Parathyroid adenoma (tissue), 2 donors: Measurements from ENCODE around the gene TMEM184B.

Experiments used
- H2AFZ ChIP-seq: fragments of 300-600 bp; sonication (generic); one replicate; pipeline ENCODE4 v1.7.0; 2017; ENCODE audit warnings: antibody characterized with exemption, mild to moderate bottlenecking
- H3K27ac ChIP-seq: fragments of 300-600 bp; sonication (generic); one replicate; pipeline ENCODE4 v1.7.0; 2017
- H3K27me3 ChIP-seq: fragments of 300-600 bp; sonication (generic); one replicate; pipeline ENCODE4 v1.7.0; 2017; ENCODE audit warnings: low read length; ENCODE audit not compliant: control insufficient read depth, insufficient read depth
- H3K36me3 ChIP-seq: fragments of 300-600 bp; sonication (generic); one replicate; pipeline ENCODE4 v1.7.0; 2017; ENCODE audit warnings: low read length; ENCODE audit not compliant: control insufficient read depth, insufficient read depth
- H3K4me1 ChIP-seq: fragments of 300-600 bp; sonication (generic); one replicate; pipeline ENCODE4 v1.7.0; 2017; ENCODE audit warnings: control low read depth
- H3K4me2 ChIP-seq: fragments of 300-600 bp; sonication (generic); one replicate; pipeline ENCODE4 v1.7.0; 2017; ENCODE audit warnings: low read length
- H3K4me3 ChIP-seq: fragments of 300-600 bp; sonication (generic); one replicate; pipeline ENCODE4 v1.7.0; 2017; ENCODE audit warnings: low read depth, low read length
- H3K79me2 ChIP-seq: fragments of 300-600 bp; sonication (generic); one replicate; pipeline ENCODE4 v1.7.0; 2017; ENCODE audit warnings: control low read depth
- H3K9ac ChIP-seq: fragments of 300-600 bp; sonication (generic); one replicate; pipeline ENCODE4 v1.7.0; 2017; ENCODE audit warnings: mild to moderate bottlenecking
- H3K9me3 ChIP-seq: fragments of 300-600 bp; sonication (generic); one replicate; pipeline ENCODE4 v1.7.0; 2017; ENCODE audit warnings: low read length; ENCODE audit not compliant: control insufficient read depth
- CTCF ChIP-seq: fragments of 300-600 bp; sonication (generic); IDR thresholded peaks from one replicate; pipeline ENCODE4 v1.7.0; 2017; ENCODE audit warnings: antibody characterized with exemption, mild to moderate bottlenecking
- donor health status: primary hyperparathyroidism.

TMEM184B gene

GRCh38 chr22:38193580-38193979 is 79.2 kb downstream of the TMEM184B start:
- H3K4me2 ChIP-seq = no peak overlapping the region
- TF ChIP-seq CTCF = no peak
- H3K4me1 ChIP-seq = no peaks in the 10 kb centered on the region
- no peaks in the 10 kb centered on the region for H3K27me3 ChIP-seq
- H3K79me2 ChIP-seq = no peaks in the 10 kb centered on the region
- no peak overlapping the region for H2AFZ ChIP-seq
- no peaks in the 10 kb centered on the region for H3K36me3 ChIP-seq
- no peak overlapping the region for H3K27ac ChIP-seq
- no peak overlapping the region for H3K4me3 ChIP-seq
- H3K9me3 ChIP-seq = no peaks in the 10 kb centered on the region
- no peak overlapping the region for H3K9ac ChIP-seq

- H3K27ac ChIP-seq = no peak overlapping the region
- no peaks in the 10 kb centered on the region for H3K9me3 ChIP-seq
- no peak overlapping the region for H2AFZ ChIP-seq
- TF ChIP-seq CTCF = no peak
- no peak overlapping the region for H3K9ac ChIP-seq
- no peaks in the 10 kb centered on the region for H3K4me1 ChIP-seq
- H3K36me3 ChIP-seq = no peaks in the 10 kb centered on the region
- no peak overlapping the region for H3K4me2 ChIP-seq
- H3K27me3 ChIP-seq = no peaks in the 10 kb centered on the region
- no peaks in the 10 kb centered on the region for H3K79me2 ChIP-seq
- no peak overlapping the region for H3K4me3 ChIP-seq
Measured at GRCh38 chr22:38192475-38192863, 80.3 kb downstream of the TMEM184B start.

GRCh38 chr22:38191731-38192474 is 80.9 kb downstream of the TMEM184B start:
- H3K79me2 ChIP-seq = no peaks in the 10 kb centered on the region
- no peak overlapping the region for H2AFZ ChIP-seq
- H3K36me3 ChIP-seq = no peaks in the 10 kb centered on the region
- no peak overlapping the region for H3K4me3 ChIP-seq
- no peak overlapping the region for H3K4me2 ChIP-seq
- H3K27ac ChIP-seq = no peak overlapping the region
- H3K9me3 ChIP-seq = no peaks in the 10 kb centered on the region
- H3K4me1 ChIP-seq = no peaks in the 10 kb centered on the region
- no peak overlapping the region for H3K9ac ChIP-seq
- H3K27me3 ChIP-seq = no peaks in the 10 kb centered on the region
- TF ChIP-seq CTCF = no peak

GRCh38 chr22:38191055-38191454 is 81.8 kb downstream of the TMEM184B start:
- Histone ChIP-seq H3K4me2 (no peak overlapping the region), H3K4me1 (no peaks in the 10 kb centered on the region), H3K27me3 (no peaks in the 10 kb centered on the region), H2AFZ (no peak overlapping the region), H3K79me2 (no peaks in the 10 kb centered on the region), H3K27ac (no peak overlapping the region), H3K9ac (no peak overlapping the region), H3K9me3 (no peaks in the 10 kb centered on the region), H3K36me3 (no peaks in the 10 kb centered on the region), H3K4me3 (no peak overlapping the region)
- no peak for TF ChIP-seq CTCF

- Histone ChIP-seq H3K27me3 (no peaks in the 10 kb centered on the region), H3K4me3 (no peak overlapping the region), H3K79me2 (no peaks in the 10 kb centered on the region), H3K27ac (no peak overlapping the region), H3K9me3 (no peaks in the 10 kb centered on the region), H3K36me3 (no peaks in the 10 kb centered on the region), H3K4me1 (no peaks in the 10 kb centered on the region), H2AFZ (no peak overlapping the region), H3K9ac (no peak overlapping the region), H3K4me2 (no peak overlapping the region)
- no peak for TF ChIP-seq CTCF
Measured at GRCh38 chr22:38190581-38190980, 82.2 kb downstream of the TMEM184B start.
